ENCODE data around the gene IPPK. TPM values are rescaled to one million over a fixed set of nuclear protein-coding genes. Genes with fewer than 3 reads are reported as not detected.

Gene IPPK
- total and polyA plus RNA-seq, 2 of the 8 experiments (the other 6 are each of a cell fraction or from before 2014, with no cell fraction given), result 10.5 to 13.6 TPM

- no peak overlapping the region for H2BK20ac ChIP-seq (ENCODE audit: low read length)
- H3K9ac ChIP-seq (replicated peaks in 1 of 4; ENCODE audit: extremely low read depth in 1 of 4, low read depth in 3 of 4, low read length in 3 of 4), result no peak overlapping the region
- H3K9me3 ChIP-seq (ENCODE audit: insufficient read depth in 2 of 2, low read depth in 1 of 2, low read length in 1 of 2), result no peaks in the 10 kb centered on the region
- ChIA-PET CTCF (ENCODE audit: partially characterized antibody) (interaction anchor here (1.0 to 1.6 kb wide), 4 partner anchors 9 to 96 kb away, joined by 3 to 4 read pairs (median 3); no protein-coding TSS in a partner anchor), POLR2A (ENCODE audit: partially characterized antibody) (interaction anchor here (1.0 kb wide), 1 partner anchor 110 kb away, joined by 3 read pairs; no protein-coding TSS in a partner anchor)
- no peak overlapping the region for H4K8ac ChIP-seq (ENCODE audit: extremely low read depth, insufficient read depth, low read length)
- no peak for DNase-seq (ENCODE audit: low read depth in 1 of 2, low spot score in 2 of 2)
- H3K4me1 ChIP-seq (replicated peaks in 1 of 4; ENCODE audit: control insufficient read depth in 3 of 4, insufficient read depth in 4 of 4, low read length in 3 of 4), result no peaks in the 10 kb centered on the region
- H3K23me2 ChIP-seq (ENCODE audit: low read depth, low read length), result no peaks in the 10 kb centered on the region
- no peak overlapping the region for H4K91ac ChIP-seq (replicated peaks; ENCODE audit: insufficient read length, low read length)
- H2BK12ac ChIP-seq (ENCODE audit: low read depth, low read length), result no peak overlapping the region
- TF ChIP-seq CEBPB (IDR thresholded peaks at IDR 0.05; ENCODE audit: low read depth, low read length) (no peak), SP4 (IDR thresholded peaks at IDR 0.05; ENCODE audit: low read length) (no peak), TBP (IDR thresholded peaks at IDR 0.05; ENCODE audit: low read depth, low read length) (no peak), JUN (IDR thresholded peaks at IDR 0.05; ENCODE audit: low read depth, low read length) (no peak), KDM1A (IDR thresholded peaks at IDR 0.05; ENCODE audit: borderline replicate concordance, low read length) (no peak)
- H4K20me1 ChIP-seq (replicated peaks in 1 of 2; ENCODE audit: control insufficient read depth in 1 of 2, insufficient read depth in 2 of 2, low read length in 2 of 2), result peaks cover 5 to 6% of the 10 kb centered on the region in 2 experiments
- no peak overlapping the region for H2BK5ac ChIP-seq (ENCODE audit: low read depth, low read length)
- no peak overlapping the region for H2AFZ ChIP-seq (ENCODE audit: low read length)
- no peak overlapping the region for H3K4ac ChIP-seq (replicated peaks; ENCODE audit: insufficient read length, low read depth, low read length)
- no peak for FAIRE-seq
- no peak overlapping the region for H3K4me2 ChIP-seq (ENCODE audit: insufficient read depth in 1 of 2, low read depth in 2 of 2, low read length in 2 of 2)
- H4K5ac ChIP-seq (ENCODE audit: insufficient read length, low read depth, low read length), result no peak overlapping the region
- H3K27me3 ChIP-seq (replicated peaks in 1 of 4; ENCODE audit: control insufficient read depth in 3 of 4, extremely low read depth in 1 of 4, insufficient read depth in 3 of 4, low read length in 3 of 4), result no peaks in the 10 kb centered on the region
- 89% methylated on average over 10 of the region's 10 CpGs; no CpG with 5 or more reads in 1 of the 2 experiments for WGBS, 2 experiments (ENCODE audit: extremely low coverage in 1 of 2, insufficient coverage in 1 of 2, insufficient read length in 1 of 2, insufficient replicate concordance in 2 of 2, low coverage in 1 of 2, low lambda C conversion rate in 2 of 2, missing lambda C conversion rate in 1 of 2)
- no peak overlapping the region for H2AK5ac ChIP-seq (ENCODE audit: low read depth, low read length)
- no peaks in the 10 kb centered on the region; the same call in 1 of the 2 replicates for H3K79me1 ChIP-seq (ENCODE audit: low read depth, low read length)
- H3K27ac ChIP-seq (ENCODE audit: low read depth, low read length), result no peak overlapping the region
- H3K14ac ChIP-seq (ENCODE audit: insufficient read length), result no peak overlapping the region
- H3K56ac ChIP-seq (replicated peaks; ENCODE audit: insufficient read length, low read depth, low read length), result no peak overlapping the region
- no peak overlapping the region for H3K23ac ChIP-seq (ENCODE audit: insufficient read length)
- no peak overlapping the region for H2BK15ac ChIP-seq (ENCODE audit: low read length)
- no peak overlapping the region for H2BK120ac ChIP-seq (replicated peaks; ENCODE audit: low read depth, low read length)
- H3K79me2 ChIP-seq (ENCODE audit: control insufficient read depth in 1 of 2, insufficient read depth in 2 of 2, low read length in 2 of 2), result no peaks in the 10 kb centered on the region
- no peak overlapping the region for H3K4me3 ChIP-seq (ENCODE audit: extremely low read depth in 1 of 4, insufficient read depth in 2 of 4, low read depth in 3 of 4, low read length in 4 of 4)
- H3K36me3 ChIP-seq (ENCODE audit: control insufficient read depth in 2 of 4, insufficient read depth in 4 of 4, low read length in 3 of 4), result peaks cover 0 to 17% (median 3%) of the 10 kb centered on the region in 4 experiments; a peak in 4 of 8 replicates
- no peak overlapping the region for H3K18ac ChIP-seq (ENCODE audit: extremely low read depth, low read length)
Measured at GRCh38 chr9:92650839-92651621, 18.9 kb downstream of the IPPK start.

Data from H1 (cell line).